Calu3 (cell line): ENCODE measurements around the gene MRTFA. TPM values are rescaled to one million over a fixed set of nuclear protein-coding genes. Genes with fewer than 3 reads are reported as not detected.
A peak's percentile ranks its signal among the peaks of the same experiment; 100 is the strongest.

Source experiments
- BruUV-seq: library from RNA; stranded (reverse); fragments of 400-500 nt; replicated peaks from 2 replicates; lab custom pipeline; 2021; lab: Mats Ljungman, UMichigan
- CTCF ChIA-PET: fragments of 300-600 bp; sonication (Branson Sonifier 250); formaldehyde crosslinking; loops from one replicate; lab custom pipeline; 2022; ENCODE audit warnings: antibody characterized with exemption; lab: Charles Lee
- DNase-seq: peaks from one replicate; pipeline ENCODE4 v3.0.0; 2022
- H3K27ac Mint-ChIP-seq: one replicate; pipeline ENCODE4 v1.8.0; 2022; ENCODE audit warnings: mixed read lengths; ENCODE audit not compliant: unreplicated experiment
- H3K27me3 Mint-ChIP-seq: one replicate; pipeline ENCODE4 v1.8.0; 2022; ENCODE audit warnings: mixed read lengths; ENCODE audit not compliant: unreplicated experiment
- H3K36me3 Mint-ChIP-seq: one replicate; pipeline ENCODE4 v1.8.0; 2022; ENCODE audit warnings: mild to moderate bottlenecking, moderate library complexity, mixed read lengths; ENCODE audit not compliant: insufficient read depth, unreplicated experiment
- H3K4me1 Mint-ChIP-seq: one replicate; pipeline ENCODE4 v1.8.0; 2022; ENCODE audit warnings: mild to moderate bottlenecking, low read depth, mixed read lengths; ENCODE audit not compliant: unreplicated experiment
- H3K4me3 Mint-ChIP-seq: one replicate; pipeline ENCODE4 v1.8.0; 2022; ENCODE audit warnings: mild to moderate bottlenecking, low read depth, moderate library complexity, mixed read lengths; ENCODE audit not compliant: unreplicated experiment
- H3K9me3 Mint-ChIP-seq: one replicate; pipeline ENCODE4 v1.8.0; 2022; ENCODE audit warnings: low read depth, mixed read lengths; ENCODE audit not compliant: unreplicated experiment
- CTCF ChIP-seq: fragments of 200-600 bp; IDR thresholded peaks from one replicate; pipeline ENCODE4 v1.8.0; 2022; ENCODE audit warnings: antibody characterized with exemption; ENCODE audit not compliant: unreplicated experiment
- intact Hi-C: fragments of 100-400 bp; cut with micrococcal nuclease; formaldehyde crosslinking; loops from one replicate; pipeline ENCODE4 v1.10.0; 2022; ENCODE audit not compliant: unreplicated experiment
- total RNA-seq: library from RNA; stranded (reverse); gene quantifications from 2 replicates; pipeline ENCODE4 v1.2.3, GENCODE V29; 2022

The MRTFA gene
- total RNA-seq, 1 experiment from 2014 or later: 54.1 TPM

GRCh38 chr22:40535642-40536041, 100.9 kb downstream of the MRTFA start:
- H3K4me3 Mint-ChIP-seq: no peak overlapping the region
- CTCF ChIA-PET: interaction anchor here (0.7 kb wide), 1 partner anchor 37 kb away, joined by 3 read pairs; no protein-coding TSS in a partner anchor
- no TSS peak for BruUV-seq

GRCh38 chr22:40535189-40535512, 101.4 kb downstream of the MRTFA start:
- H3K36me3 Mint-ChIP-seq: no peaks in the 10 kb centered on the region
- H3K4me3 Mint-ChIP-seq: no peak overlapping the region
- H3K4me1 Mint-ChIP-seq: peaks cover 29% of the 10 kb centered on the region
- no peak overlapping the region for H3K27ac Mint-ChIP-seq
- DNase-seq: no peak
- CTCF ChIA-PET: interaction anchor here (0.7 kb wide), 2 partner anchors 36 to 571 kb away, joined by 3 to 8 read pairs; no protein-coding TSS in a partner anchor
- no TSS peak for BruUV-seq
- H3K27me3 Mint-ChIP-seq: no peaks in the 10 kb centered on the region
- no peak for TF ChIP-seq CTCF
- no peaks in the 10 kb centered on the region for H3K9me3 Mint-ChIP-seq
- intact Hi-C loops: no loop called here

More at GRCh38 chr22:40535642-40536041, 100.9 kb downstream of the MRTFA start:
- Mint-ChIP-seq H3K9me3 (no peaks in the 10 kb centered on the region), H3K4me1 (peaks cover 29% of the 10 kb centered on the region), H3K27ac (no peak overlapping the region), H3K27me3 (no peaks in the 10 kb centered on the region), H3K36me3 (no peaks in the 10 kb centered on the region)
- no peak for TF ChIP-seq CTCF
- no peak for DNase-seq
- intact Hi-C loops: no loop called here

- Mint-ChIP-seq H3K4me1 (peaks cover 29% of the 10 kb centered on the region), H3K36me3 (no peaks in the 10 kb centered on the region), H3K27me3 (no peaks in the 10 kb centered on the region), H3K9me3 (no peaks in the 10 kb centered on the region), H3K27ac (peak overlapping the region; percentile 22), H3K4me3 (no peak overlapping the region)
- no peak for TF ChIP-seq CTCF
- CTCF ChIA-PET: interaction anchor here (0.6 to 0.7 kb wide), 3 partner anchors 36 to 570 kb away, joined by 3 to 8 read pairs (median 5); no protein-coding TSS in a partner anchor
- no peak for DNase-seq
- intact Hi-C loops: no loop called here
- no TSS peak for BruUV-seq
These were observed 101.9 kb downstream of the MRTFA start for GRCh38 chr22:40534379-40535188.

GRCh38 chr22:40533712-40534378, 102.7 kb downstream of the MRTFA start:
- CTCF ChIA-PET: interaction anchor here (0.6 kb wide), 2 partner anchors 73 to 1036 kb away, joined by 5 to 8 read pairs; no protein-coding TSS in a partner anchor
- Mint-ChIP-seq H3K4me3 (no peak overlapping the region), H3K4me1 (peaks cover 29% of the 10 kb centered on the region), H3K27ac (peak overlapping the region; percentile 22), H3K9me3 (no peaks in the 10 kb centered on the region), H3K27me3 (no peaks in the 10 kb centered on the region), H3K36me3 (no peaks in the 10 kb centered on the region)
- TF ChIP-seq CTCF: no peak
- no peak for DNase-seq
- intact Hi-C loops: no loop called here
- no TSS peak for BruUV-seq
